Effector CD8-positive, alpha-beta T cell (primary cell): ENCODE results near the gene OS9.

Experiments
- DNase-seq: peaks from one replicate; lab custom pipeline; 2025; lab: John Stamatoyannopoulos, UW

The OS9 gene

GRCh38 chr12:57722716-57723629 lies 29.0 kb downstream of the OS9 start:
- no peak for DNase-seq

DNA sequence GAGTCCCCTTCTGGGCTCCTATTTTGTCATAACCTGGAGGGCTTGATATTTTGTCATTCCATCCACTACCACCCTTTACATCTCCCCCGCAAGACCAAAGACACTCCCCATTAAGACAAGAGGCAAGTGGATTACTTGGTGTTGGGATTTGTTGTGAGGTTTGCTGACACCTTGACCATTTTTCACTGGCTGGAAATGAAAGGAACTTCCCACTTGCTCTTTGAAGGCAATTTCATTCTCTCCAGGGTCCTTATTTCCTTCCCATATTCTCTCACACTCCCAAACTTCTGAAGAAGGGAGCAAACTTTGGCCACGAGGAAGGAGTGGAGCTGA lies 29.7 kb downstream of the OS9 start:
- no peak for DNase-seq

DNA sequence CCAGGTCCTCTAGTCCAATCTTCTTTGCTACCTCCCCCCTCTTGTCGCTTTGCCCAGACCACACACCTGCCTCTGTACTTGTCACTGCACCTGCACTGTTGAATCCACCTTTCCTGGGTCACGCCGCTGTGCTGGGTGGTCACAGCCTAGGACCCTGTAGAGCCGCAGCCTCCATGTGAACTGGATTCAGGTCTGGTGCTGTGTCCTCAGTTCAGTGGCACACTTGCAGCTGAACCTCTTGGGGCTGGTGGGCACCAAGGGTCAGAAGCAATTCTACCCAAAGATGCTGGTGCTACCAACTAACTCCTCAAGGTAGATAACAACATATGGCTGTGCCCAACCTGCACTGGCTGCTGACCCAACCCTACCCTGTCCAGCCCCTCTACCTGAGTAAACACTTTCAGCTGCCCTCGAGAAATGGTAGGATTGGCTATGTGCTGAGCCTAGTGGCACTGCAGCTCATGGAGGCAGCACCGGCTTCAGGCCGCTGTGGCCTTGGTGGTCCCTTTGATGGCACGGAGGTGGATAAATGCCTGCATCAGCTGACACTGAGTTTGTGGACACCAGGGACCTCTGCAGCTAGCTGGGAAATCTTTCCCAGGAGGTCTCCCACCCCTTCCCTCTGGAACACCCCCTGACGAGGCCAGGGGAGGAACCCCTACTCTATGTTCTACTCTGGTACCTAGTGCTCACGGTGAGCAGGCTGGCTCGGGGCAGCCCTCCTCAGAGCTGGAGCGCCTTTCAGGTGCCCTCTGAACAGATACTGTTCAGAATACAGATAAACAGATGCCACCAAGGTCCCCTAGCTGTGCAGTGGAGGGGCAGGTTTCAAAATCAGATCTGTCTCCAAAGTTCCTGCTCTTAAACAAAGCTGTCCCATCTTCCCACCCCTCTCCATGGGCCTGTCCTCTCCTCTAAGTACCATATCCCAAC lies 30.3 kb downstream of the OS9 start:
- no peak for DNase-seq

GRCh38 chr12:57724936-57725740 lies 31.2 kb downstream of the OS9 start:
- no peak for DNase-seq

DNA sequence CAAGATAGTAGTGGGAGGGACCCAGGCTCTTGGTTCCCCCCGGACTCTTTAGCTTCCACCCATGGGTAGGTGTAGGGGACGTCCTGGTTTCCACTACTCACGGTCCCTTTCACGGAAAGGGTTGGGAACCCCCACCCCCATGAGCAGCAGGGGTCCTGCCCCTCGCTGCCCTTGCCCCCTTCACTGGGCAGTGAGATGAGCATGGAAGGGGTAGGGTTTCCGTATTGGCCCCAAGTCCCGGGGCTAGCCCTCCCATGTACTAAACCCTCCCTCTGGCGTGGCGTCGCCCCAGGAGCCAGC lies 31.9 kb downstream of the OS9 start:
- DNase-seq, result no peak

GRCh38 chr12:57726151-57726883 lies 32.4 kb downstream of the OS9 start:
- DNase-seq, result peak; percentile 13

- no peak for DNase-seq
Measured at GRCh38 chr12:57726884-57727757, 33.2 kb downstream of the OS9 start.

GRCh38 chr12:57727758-57728395 lies 33.9 kb downstream of the OS9 start:
- no peak for DNase-seq

GRCh38 chr12:57729321-57729844 lies 35.5 kb downstream of the OS9 start:
- DNase-seq, result no peak

GRCh38 chr12:57730336-57731067 lies 36.6 kb downstream of the OS9 start:
- no peak for DNase-seq

- DNase-seq, result no peak
Measured at GRCh38 chr12:57731411-57732080, 37.6 kb downstream of the OS9 start.

GRCh38 chr12:57732270-57732669 lies 38.3 kb downstream of the OS9 start:
- no peak for DNase-seq

GRCh38 chr12:57732726-57733593 lies 39.0 kb downstream of the OS9 start:
- DNase-seq, result no peak

- DNase-seq, result no peak
Measured at GRCh38 chr12:57733928-57734327, 40.0 kb downstream of the OS9 start.

GRCh38 chr12:57734591-57734990 lies 40.7 kb downstream of the OS9 start:
- no peak for DNase-seq

- DNase-seq, result no peak
Measured at GRCh38 chr12:57735198-57735855, 41.4 kb downstream of the OS9 start.
